ENCODE results near the gene RBM17. TPM values are rescaled to one million over a fixed set of nuclear protein-coding genes. Genes with fewer than 3 reads are reported as not detected.

The RBM17 gene
- total RNA-seq, 1 experiment from 2014 or later, result 128 TPM

DNA sequence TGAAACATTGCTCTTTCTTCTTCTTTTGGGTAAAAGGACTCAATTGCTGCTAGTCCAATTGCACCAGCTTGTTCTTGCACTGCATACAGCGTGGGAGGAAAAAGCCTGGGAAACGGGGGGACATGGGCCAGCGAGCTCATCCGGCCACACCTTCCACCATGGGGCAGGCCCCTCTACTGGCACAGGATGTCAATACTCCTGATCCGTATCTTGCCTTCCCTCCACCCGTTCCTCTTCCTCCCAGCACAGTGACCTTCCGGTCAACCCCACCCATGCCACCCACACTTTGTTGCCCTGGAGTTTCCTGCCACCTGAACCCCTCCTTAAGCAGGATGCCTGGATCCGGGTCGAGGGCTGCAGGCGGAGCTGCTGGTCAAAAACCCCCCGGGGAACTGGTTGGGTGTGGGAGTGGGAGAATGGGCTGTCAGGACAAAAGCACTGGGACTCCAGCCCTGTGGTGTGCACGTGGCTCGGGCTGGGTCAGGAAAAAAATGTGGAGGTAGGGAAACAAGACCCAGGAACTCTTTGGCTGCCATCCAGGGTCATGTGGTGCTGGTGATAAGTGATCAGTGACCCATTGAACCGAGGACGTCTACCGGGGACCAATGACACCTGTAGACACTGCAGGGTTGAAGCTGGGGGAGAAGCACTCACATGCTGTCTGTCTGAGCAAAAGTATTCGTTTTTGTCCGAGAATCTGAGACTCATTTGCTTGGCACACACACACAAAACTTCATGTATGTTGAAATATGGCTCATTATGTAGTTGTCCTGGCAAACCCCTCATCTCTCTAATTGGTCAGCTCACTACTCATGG lies 34.8 kb upstream of the RBM17 start:
- Mint-ChIP-seq H3K9me3 (ENCODE audit: unreplicated experiment) (no peaks in the 10 kb centered on the region), H3K4me1 (ENCODE audit: insufficient read depth, unreplicated experiment) (peaks cover 14% of the 10 kb centered on the region), H3K27me3 (ENCODE audit: insufficient read depth, unreplicated experiment) (peaks cover 83% of the 10 kb centered on the region), H3K27ac (ENCODE audit: low read depth, unreplicated experiment) (no peak overlapping the region), H3K36me3 (ENCODE audit: insufficient read depth, unreplicated experiment) (no peaks in the 10 kb centered on the region), H3K4me3 (ENCODE audit: unreplicated experiment) (no peak overlapping the region)
- ChIA-PET POLR2A (interaction anchor here (0.6 kb wide), 1 partner anchor 1367 kb away, joined by 3 read pairs; no protein-coding TSS in a partner anchor), CTCF (interaction anchor here (0.5 kb wide), 1 partner anchor 43 kb away, joined by 3 read pairs; no protein-coding TSS in a partner anchor)
- BruUV-seq (replicated peaks), result no TSS peak
- DNase-seq (ENCODE audit: unreplicated experiment), result no peak
- intact Hi-C loops (cut with micrococcal nuclease), result no loop called here
- TF ChIP-seq, protein P1, sequence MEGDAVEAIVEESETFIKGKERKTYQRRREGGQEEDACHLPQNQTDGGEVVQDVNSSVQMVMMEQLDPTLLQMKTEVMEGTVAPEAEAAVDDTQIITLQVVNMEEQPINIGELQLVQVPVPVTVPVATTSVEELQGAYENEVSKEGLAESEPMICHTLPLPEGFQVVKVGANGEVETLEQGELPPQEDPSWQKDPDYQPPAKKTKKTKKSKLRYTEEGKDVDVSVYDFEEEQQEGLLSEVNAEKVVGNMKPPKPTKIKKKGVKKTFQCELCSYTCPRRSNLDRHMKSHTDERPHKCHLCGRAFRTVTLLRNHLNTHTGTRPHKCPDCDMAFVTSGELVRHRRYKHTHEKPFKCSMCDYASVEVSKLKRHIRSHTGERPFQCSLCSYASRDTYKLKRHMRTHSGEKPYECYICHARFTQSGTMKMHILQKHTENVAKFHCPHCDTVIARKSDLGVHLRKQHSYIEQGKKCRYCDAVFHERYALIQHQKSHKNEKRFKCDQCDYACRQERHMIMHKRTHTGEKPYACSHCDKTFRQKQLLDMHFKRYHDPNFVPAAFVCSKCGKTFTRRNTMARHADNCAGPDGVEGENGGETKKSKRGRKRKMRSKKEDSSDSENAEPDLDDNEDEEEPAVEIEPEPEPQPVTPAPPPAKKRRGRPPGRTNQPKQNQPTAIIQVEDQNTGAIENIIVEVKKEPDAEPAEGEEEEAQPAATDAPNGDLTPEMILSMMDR (IDR thresholded peaks at IDR 0.05; ENCODE audit: unreplicated experiment), result no peak

DNA sequence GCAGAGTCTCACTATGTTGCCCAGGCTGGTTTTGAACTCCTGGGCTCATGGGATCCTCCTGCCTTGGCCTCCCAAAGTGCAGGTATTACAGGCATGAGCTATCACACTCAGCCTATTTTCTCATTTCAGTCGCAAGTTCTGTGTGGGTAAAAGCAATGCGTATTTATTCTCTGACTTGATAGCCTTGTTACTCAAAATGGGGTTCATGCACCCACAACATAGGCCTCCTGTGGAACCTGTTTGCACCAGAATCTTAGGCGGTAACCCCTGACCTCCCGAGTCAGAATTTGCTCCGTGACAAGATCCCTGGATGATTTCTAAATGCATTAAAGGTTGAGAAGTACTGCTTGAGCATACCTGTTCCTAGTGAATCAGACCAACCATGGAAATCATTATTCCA lies 34.0 kb upstream of the RBM17 start:
- CTCF ChIA-PET, result interaction anchor here (0.5 kb wide), 1 partner anchor 44 kb away, joined by 3 read pairs; no protein-coding TSS in a partner anchor
- no TSS peak for BruUV-seq (replicated peaks)
- Mint-ChIP-seq H3K27me3 (ENCODE audit: insufficient read depth, unreplicated experiment) (peaks cover 83% of the 10 kb centered on the region), H3K4me1 (ENCODE audit: insufficient read depth, unreplicated experiment) (peaks cover 14% of the 10 kb centered on the region), H3K27ac (ENCODE audit: low read depth, unreplicated experiment) (no peak overlapping the region), H3K9me3 (ENCODE audit: unreplicated experiment) (no peaks in the 10 kb centered on the region), H3K4me3 (ENCODE audit: unreplicated experiment) (no peak overlapping the region), H3K36me3 (ENCODE audit: insufficient read depth, unreplicated experiment) (no peaks in the 10 kb centered on the region)
- DNase-seq (ENCODE audit: unreplicated experiment), result no peak
- POLR2A ChIA-PET, result interaction anchor here (0.7 kb wide), 1 partner anchor 18 kb away, joined by 3 read pairs; no protein-coding TSS in a partner anchor
- TF ChIP-seq, protein P1 (IDR thresholded peaks at IDR 0.05; ENCODE audit: unreplicated experiment), result no peak
- intact Hi-C loops (cut with micrococcal nuclease), result no loop called here

- ChIA-PET POLR2A (no interaction called here), CTCF (no interaction called here)
- intact Hi-C loops (cut with micrococcal nuclease), result no loop called here
- no peak overlapping the region for H3K4me3 Mint-ChIP-seq (ENCODE audit: unreplicated experiment)
- H3K36me3 Mint-ChIP-seq (ENCODE audit: insufficient read depth, unreplicated experiment), result no peaks in the 10 kb centered on the region
- TF ChIP-seq, protein P1 (IDR thresholded peaks at IDR 0.05; ENCODE audit: unreplicated experiment), result no peak
- BruUV-seq (replicated peaks), result no TSS peak
- no peak for DNase-seq (ENCODE audit: unreplicated experiment)
- H3K27me3 Mint-ChIP-seq (ENCODE audit: insufficient read depth, unreplicated experiment), result peaks cover 82% of the 10 kb centered on the region
- no peak overlapping the region for H3K27ac Mint-ChIP-seq (ENCODE audit: low read depth, unreplicated experiment)
- H3K4me1 Mint-ChIP-seq (ENCODE audit: insufficient read depth, unreplicated experiment), result peaks cover 8% of the 10 kb centered on the region
- H3K9me3 Mint-ChIP-seq (ENCODE audit: unreplicated experiment), result no peaks in the 10 kb centered on the region
These were observed 32.9 kb upstream of the RBM17 start for GRCh38 chr10:6055929-6056328.

- H3K36me3 Mint-ChIP-seq (ENCODE audit: insufficient read depth, unreplicated experiment), result no peaks in the 10 kb centered on the region
- CTCF ChIA-PET, result no interaction called here
- DNase-seq (ENCODE audit: unreplicated experiment), result no peak
- no TSS peak for BruUV-seq (replicated peaks)
- no peaks in the 10 kb centered on the region for H3K9me3 Mint-ChIP-seq (ENCODE audit: unreplicated experiment)
- peaks cover 80% of the 10 kb centered on the region for H3K27me3 Mint-ChIP-seq (ENCODE audit: insufficient read depth, unreplicated experiment)
- POLR2A ChIA-PET, result no interaction called here
- TF ChIP-seq, protein P1 (IDR thresholded peaks at IDR 0.05; ENCODE audit: unreplicated experiment), result no peak
- intact Hi-C loops (cut with micrococcal nuclease), result no loop called here
- H3K4me1 Mint-ChIP-seq (ENCODE audit: insufficient read depth, unreplicated experiment), result peaks cover 8% of the 10 kb centered on the region
- no peak overlapping the region for H3K27ac Mint-ChIP-seq (ENCODE audit: low read depth, unreplicated experiment)
- H3K4me3 Mint-ChIP-seq (ENCODE audit: unreplicated experiment), result no peak overlapping the region
These were observed 32.3 kb upstream of the RBM17 start for GRCh38 chr10:6056411-6057135.
